ENCODE results near the gene HSD17B2.

GRCh38 chr16:82071421-82071820 lies 36.4 kb downstream of the HSD17B2 start:
- TF ChIP-seq, protein P1, sequence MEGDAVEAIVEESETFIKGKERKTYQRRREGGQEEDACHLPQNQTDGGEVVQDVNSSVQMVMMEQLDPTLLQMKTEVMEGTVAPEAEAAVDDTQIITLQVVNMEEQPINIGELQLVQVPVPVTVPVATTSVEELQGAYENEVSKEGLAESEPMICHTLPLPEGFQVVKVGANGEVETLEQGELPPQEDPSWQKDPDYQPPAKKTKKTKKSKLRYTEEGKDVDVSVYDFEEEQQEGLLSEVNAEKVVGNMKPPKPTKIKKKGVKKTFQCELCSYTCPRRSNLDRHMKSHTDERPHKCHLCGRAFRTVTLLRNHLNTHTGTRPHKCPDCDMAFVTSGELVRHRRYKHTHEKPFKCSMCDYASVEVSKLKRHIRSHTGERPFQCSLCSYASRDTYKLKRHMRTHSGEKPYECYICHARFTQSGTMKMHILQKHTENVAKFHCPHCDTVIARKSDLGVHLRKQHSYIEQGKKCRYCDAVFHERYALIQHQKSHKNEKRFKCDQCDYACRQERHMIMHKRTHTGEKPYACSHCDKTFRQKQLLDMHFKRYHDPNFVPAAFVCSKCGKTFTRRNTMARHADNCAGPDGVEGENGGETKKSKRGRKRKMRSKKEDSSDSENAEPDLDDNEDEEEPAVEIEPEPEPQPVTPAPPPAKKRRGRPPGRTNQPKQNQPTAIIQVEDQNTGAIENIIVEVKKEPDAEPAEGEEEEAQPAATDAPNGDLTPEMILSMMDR (IDR thresholded peaks at IDR 0.05), result no peak
- TF ChIP-seq POLR2A (IDR thresholded peaks at IDR 0.05) (no peak), EP300 (IDR thresholded peaks at IDR 0.05) (no peak)

Measured in tibial nerve (tissue), 4 donors.